22Rv1 (cell line): ENCODE measurements around the gene ATXN7L1.

Experiments used
- H3K27ac ChIP-seq: fragments of 450-650 bp; 2 replicates; pipeline ENCODE4 v1.5.1; 2017
- CTCF ChIP-seq: fragments of 450-650 bp; IDR thresholded peaks from 2 replicates; pipeline ENCODE4 v1.5.1; 2017; ENCODE audit warnings: mild to moderate bottlenecking
- ZFX ChIP-seq: fragments of 450-650 bp; IDR thresholded peaks from 2 replicates; pipeline ENCODE4 v1.6.1; 2017; ENCODE audit warnings: antibody characterized with exemption, borderline replicate concordance

The ATXN7L1 gene

GRCh38 chr7:105800849-105801534 is 75.4 kb downstream of the ATXN7L1 start:
- no peak overlapping the region for H3K27ac ChIP-seq

GRCh38 chr7:105800442-105800841 is 76.0 kb downstream of the ATXN7L1 start:
- TF ChIP-seq CTCF (no peak), ZFX (no peak)
- H3K27ac ChIP-seq, result no peak overlapping the region

More at GRCh38 chr7:105800849-105801534, 75.4 kb downstream of the ATXN7L1 start:
- TF ChIP-seq CTCF, result no peak
- TF ChIP-seq ZFX, result no peak

- H3K27ac ChIP-seq, result no peak overlapping the region
- TF ChIP-seq CTCF (no peak), ZFX (no peak)
These were observed 76.7 kb downstream of the ATXN7L1 start for GRCh38 chr7:105799677-105800076.

- no peak for TF ChIP-seq CTCF
- no peak for TF ChIP-seq ZFX
- no peak overlapping the region for H3K27ac ChIP-seq
These were observed 77.4 kb downstream of the ATXN7L1 start for GRCh38 chr7:105799006-105799405.

- no peak for TF ChIP-seq ZFX
- H3K27ac ChIP-seq, result no peak overlapping the region
These were observed 78.7 kb downstream of the ATXN7L1 start for GRCh38 chr7:105797652-105798051.

GRCh38 chr7:105796365-105796764 is 80.0 kb downstream of the ATXN7L1 start:
- no peak for TF ChIP-seq ZFX
- no peak for TF ChIP-seq CTCF

GRCh38 chr7:105794741-105795729 is 81.4 kb downstream of the ATXN7L1 start:
- TF ChIP-seq CTCF, result no peak
- TF ChIP-seq ZFX, result no peak

More at GRCh38 chr7:105796365-105796764, 80.0 kb downstream of the ATXN7L1 start:
- H3K27ac ChIP-seq, result no peak overlapping the region

More at GRCh38 chr7:105794741-105795729, 81.4 kb downstream of the ATXN7L1 start:
- peak overlapping the region; percentile 38 for H3K27ac ChIP-seq
